ENCODE results near the gene RPS2.

Gene RPS2

DNA sequence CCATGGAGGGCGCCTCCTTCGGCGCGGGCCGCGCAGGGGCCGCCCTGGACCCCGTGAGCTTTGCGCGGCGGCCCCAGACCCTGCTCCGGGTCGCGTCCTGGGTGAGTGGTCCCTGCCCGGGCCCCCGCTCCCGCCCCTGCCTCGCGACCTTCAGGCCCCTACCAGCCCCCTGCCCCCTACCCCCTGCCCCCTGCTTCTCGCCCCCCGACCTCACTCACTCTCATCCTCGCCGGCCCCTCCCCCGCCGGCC lies 25.4 kb upstream of the RPS2 start:
- no peak for ATAC-seq (ENCODE audit: insufficient read depth, low read depth)
- Histone ChIP-seq H3K4me3 (ENCODE audit: low read depth in 1 of 2, low read length in 2 of 2) (no peak overlapping the region), H3K9me3 (ENCODE audit: insufficient read depth, low read length, severe bottlenecking) (no peaks in the 10 kb centered on the region), H3K79me2 (ENCODE audit: insufficient read depth, low read length) (peaks cover 3% of the 10 kb centered on the region), H4K20me1 (ENCODE audit: insufficient read depth, low read length) (no peaks in the 10 kb centered on the region), H3K27ac (ENCODE audit: low read length) (no peak overlapping the region), H3K36me3 (ENCODE audit: insufficient read depth, low read length) (peaks cover 13% of the 10 kb centered on the region), H3K27me3 (ENCODE audit: insufficient read depth, low read length, poor library complexity) (no peaks in the 10 kb centered on the region), H3K4me2 (ENCODE audit: insufficient read depth, low read length) (no peak overlapping the region), H2AFZ (ENCODE audit: low read depth, low read length) (no peak overlapping the region), H3K9ac (ENCODE audit: low read depth, low read length) (no peak overlapping the region), H3K4me1 (ENCODE audit: insufficient read depth, low read length) (peaks cover 6% of the 10 kb centered on the region)
- DNase-seq, result no peak
- TF ChIP-seq EZH2 (IDR thresholded peaks at IDR 0.05; ENCODE audit: borderline replicate concordance, low read depth, low read length, severe bottlenecking), result no peak
- TF ChIP-seq, protein P1, sequence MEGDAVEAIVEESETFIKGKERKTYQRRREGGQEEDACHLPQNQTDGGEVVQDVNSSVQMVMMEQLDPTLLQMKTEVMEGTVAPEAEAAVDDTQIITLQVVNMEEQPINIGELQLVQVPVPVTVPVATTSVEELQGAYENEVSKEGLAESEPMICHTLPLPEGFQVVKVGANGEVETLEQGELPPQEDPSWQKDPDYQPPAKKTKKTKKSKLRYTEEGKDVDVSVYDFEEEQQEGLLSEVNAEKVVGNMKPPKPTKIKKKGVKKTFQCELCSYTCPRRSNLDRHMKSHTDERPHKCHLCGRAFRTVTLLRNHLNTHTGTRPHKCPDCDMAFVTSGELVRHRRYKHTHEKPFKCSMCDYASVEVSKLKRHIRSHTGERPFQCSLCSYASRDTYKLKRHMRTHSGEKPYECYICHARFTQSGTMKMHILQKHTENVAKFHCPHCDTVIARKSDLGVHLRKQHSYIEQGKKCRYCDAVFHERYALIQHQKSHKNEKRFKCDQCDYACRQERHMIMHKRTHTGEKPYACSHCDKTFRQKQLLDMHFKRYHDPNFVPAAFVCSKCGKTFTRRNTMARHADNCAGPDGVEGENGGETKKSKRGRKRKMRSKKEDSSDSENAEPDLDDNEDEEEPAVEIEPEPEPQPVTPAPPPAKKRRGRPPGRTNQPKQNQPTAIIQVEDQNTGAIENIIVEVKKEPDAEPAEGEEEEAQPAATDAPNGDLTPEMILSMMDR (IDR thresholded peaks at IDR 0.05; ENCODE audit: borderline replicate concordance, extremely low read depth, low read length, poor library complexity, severe bottlenecking), result no peak

DNA sequence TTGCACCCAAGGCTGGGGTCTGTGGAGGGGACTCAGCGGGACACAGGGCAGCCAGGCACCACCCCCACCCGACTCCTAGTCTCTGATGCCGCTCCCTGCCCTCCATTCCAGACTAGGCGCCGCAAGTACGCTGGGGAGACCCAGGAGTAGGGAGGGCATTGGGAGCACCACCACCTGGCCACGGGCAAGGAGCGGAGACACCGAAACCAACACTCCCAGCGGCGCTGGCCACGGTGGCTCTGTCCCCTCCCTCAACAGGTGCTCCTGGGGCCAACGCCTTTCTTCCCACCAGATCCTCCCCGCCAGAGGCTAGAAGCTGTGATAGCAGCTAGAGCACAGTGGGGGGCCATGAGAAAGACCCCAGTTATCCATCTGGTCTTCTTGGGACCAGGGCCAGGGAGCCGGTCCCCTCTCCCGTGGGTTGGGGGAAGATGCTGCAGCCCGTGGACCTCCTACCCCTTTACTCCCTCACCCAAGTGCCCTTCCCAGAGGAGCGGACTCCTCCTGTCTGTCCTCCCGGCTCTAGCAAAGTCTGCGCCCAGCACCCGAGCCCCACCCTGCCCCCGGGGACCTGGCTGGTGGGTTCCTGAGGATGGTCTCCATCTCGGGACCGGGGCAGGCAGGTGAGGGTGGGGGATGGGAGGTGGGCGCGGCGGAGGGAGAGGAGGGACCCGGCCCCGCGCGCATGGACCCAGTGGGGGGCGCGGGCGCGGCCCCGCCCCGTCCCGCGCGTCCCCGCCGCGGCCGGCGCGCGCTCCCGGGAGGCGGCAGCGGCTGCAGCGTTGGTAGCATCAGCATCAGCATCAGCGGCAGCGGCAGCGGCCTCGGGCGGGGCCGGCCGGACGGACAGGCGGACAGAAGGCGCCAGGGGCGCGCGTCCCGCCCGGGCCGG lies 24.8 kb upstream of the RPS2 start, which contains the start of gene SYNGR3:
TSS of gene SYNGR3 (plus strand) at position 762 of the 892 bp plus-strand sequence. CDS start 133 bp downstream, outside the sequence.
- Histone ChIP-seq H3K27me3 (ENCODE audit: insufficient read depth, low read length, poor library complexity) (no peaks in the 10 kb centered on the region), H3K4me3 (ENCODE audit: low read depth in 1 of 2, low read length in 2 of 2) (no peak within 1 kb of the TSS)

DNA sequence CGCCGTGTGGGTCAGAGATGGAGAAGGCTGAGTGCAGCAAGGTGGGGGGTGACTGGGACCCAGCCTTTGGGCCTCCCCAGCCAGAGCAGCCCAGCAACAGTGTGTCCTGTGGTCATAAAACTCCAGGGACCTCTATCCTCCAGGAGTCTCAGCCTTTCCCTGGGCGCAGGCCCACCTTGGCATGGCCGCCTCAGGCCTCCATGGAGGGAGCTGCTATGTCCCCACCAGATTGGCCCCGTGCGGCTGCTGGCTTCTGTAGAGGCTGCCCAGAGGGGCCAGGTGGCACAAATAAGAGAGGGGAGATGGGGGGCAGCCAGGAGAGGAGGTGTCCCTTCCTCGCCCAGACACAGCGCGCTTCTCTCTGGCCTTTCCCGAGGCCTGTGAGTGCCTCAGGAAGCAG lies 22.6 kb upstream of the RPS2 start:
- Histone ChIP-seq H3K36me3 (ENCODE audit: insufficient read depth, low read length) (peaks cover 16% of the 10 kb centered on the region), H2AFZ (ENCODE audit: low read depth, low read length) (no peak overlapping the region), H3K4me1 (ENCODE audit: insufficient read depth, low read length) (peaks cover 24% of the 10 kb centered on the region), H3K9ac (ENCODE audit: low read depth, low read length) (no peak overlapping the region), H3K4me2 (ENCODE audit: insufficient read depth, low read length) (no peak overlapping the region), H4K20me1 (ENCODE audit: insufficient read depth, low read length) (no peaks in the 10 kb centered on the region), H3K9me3 (ENCODE audit: insufficient read depth, low read length, severe bottlenecking) (no peaks in the 10 kb centered on the region), H3K27ac (ENCODE audit: low read length) (no peak overlapping the region), H3K27me3 (ENCODE audit: insufficient read depth, low read length, poor library complexity) (peaks cover 12% of the 10 kb centered on the region), H3K79me2 (ENCODE audit: insufficient read depth, low read length) (peaks cover 18% of the 10 kb centered on the region), H3K4me3 (ENCODE audit: low read depth in 1 of 2, low read length in 2 of 2) (no peak overlapping the region)
- TF ChIP-seq, protein P1 (IDR thresholded peaks at IDR 0.05; ENCODE audit: borderline replicate concordance, extremely low read depth, low read length, poor library complexity, severe bottlenecking), result no peak
- no peak for TF ChIP-seq EZH2 (IDR thresholded peaks at IDR 0.05; ENCODE audit: borderline replicate concordance, low read depth, low read length, severe bottlenecking)
- ATAC-seq (ENCODE audit: insufficient read depth, low read depth) (no peak), DNase-seq (no peak)

More for the DNA sequence above, 24.8 kb upstream of the RPS2 start, which contains the start of gene SYNGR3:
- H4K20me1 ChIP-seq (ENCODE audit: insufficient read depth, low read length), result no peaks in the 10 kb centered on the region
- ATAC-seq (ENCODE audit: insufficient read depth, low read depth) (no peak), DNase-seq (no peak)
- H3K4me1 ChIP-seq (ENCODE audit: insufficient read depth, low read length), result peaks cover 12% of the 10 kb centered on the region
- no peak within 1 kb of the TSS for H3K9ac ChIP-seq (ENCODE audit: low read depth, low read length)
- H3K4me2 ChIP-seq (ENCODE audit: insufficient read depth, low read length), result no peak within 1 kb of the TSS
- H2AFZ ChIP-seq (ENCODE audit: low read depth, low read length), result no peak within 1 kb of the TSS
- peaks cover 9% of the 10 kb centered on the region for H3K79me2 ChIP-seq (ENCODE audit: insufficient read depth, low read length)
- peaks cover 16% of the 10 kb centered on the region for H3K36me3 ChIP-seq (ENCODE audit: insufficient read depth, low read length)
- no peak within 1 kb of the TSS for H3K27ac ChIP-seq (ENCODE audit: low read length)
- TF ChIP-seq EZH2 (IDR thresholded peaks at IDR 0.05; ENCODE audit: borderline replicate concordance, low read depth, low read length, severe bottlenecking), result no peak
- TF ChIP-seq, protein P1 (IDR thresholded peaks at IDR 0.05; ENCODE audit: borderline replicate concordance, extremely low read depth, low read length, poor library complexity, severe bottlenecking), result no peak
- no peaks in the 10 kb centered on the region for H3K9me3 ChIP-seq (ENCODE audit: insufficient read depth, low read length, severe bottlenecking)
